HCT116 (cell line): ENCODE data around the gene ACTL10. TPM values are rescaled to one million over a fixed set of nuclear protein-coding genes. Genes with fewer than 3 reads are reported as not detected.

ENCODE experiments used
- ATAC-seq: fragments of 200-7000 bp; cut with Tn5 transposase; 2 replicates; pipeline ENCODE4 v1.9.1; 2020; ENCODE audit warnings: mild to moderate bottlenecking, moderate library complexity
- BruUV-seq: library from RNA; stranded (reverse); fragments of 400-500 nt; replicated peaks from 2 replicates; lab custom pipeline; 2021; lab: Mats Ljungman, UMichigan
- CTCF ChIA-PET: fragments of 300-600 bp; sonication (Branson Sonifier 250); formaldehyde crosslinking; loops from one replicate; lab custom pipeline; 2021; ENCODE audit warnings: antibody characterized with exemption; lab: Charles Lee
- POLR2A ChIA-PET: fragments of 300-600, 350-600 bp; sonication (Branson Sonifier 250); formaldehyde crosslinking; loops from one replicate; lab custom pipeline; 2021; ENCODE audit warnings: antibody characterized with exemption; lab: Charles Lee
- RAD21 ChIA-PET, 2 experiments: fragments of 300-600 bp; sonication (Branson Sonifier 250); formaldehyde crosslinking; loops; one replicate each; lab custom pipeline; 2023; ENCODE audit warnings: low total read pairs in 2 of 2; ENCODE audit not compliant: uncharacterized antibody in 2 of 2, unreplicated experiment in 2 of 2, low non-redundant PET in 1 of 2; lab: Charles Lee
- DNase-seq: peaks from one replicate; pipeline ENCODE4 v3.0.0-alpha.2; 2010; ENCODE audit warnings: low read depth, low spot score
- H2AFZ ChIP-seq: fragments of 200-600 bp; shearing (Covaris generic), sonication (generic); 2 replicates; pipeline ENCODE4 v1.6.1; 2017; ENCODE audit warnings: low read depth, mixed run types, mixed read lengths, antibody characterized with exemption, low read length; ENCODE audit not compliant: poor library complexity, severe bottlenecking
- H3K27ac ChIP-seq: 2 replicates; pipeline ENCODE4 v1.5.1; 2012; ENCODE audit warnings: low read depth, low read length
- H3K27me3 ChIP-seq: fragments of 200-600 bp; sonication (generic); 2 replicates; pipeline ENCODE4 v1.6.1; 2016; ENCODE audit warnings: mixed run types, low read length, mixed read lengths; ENCODE audit not compliant: insufficient read depth
- H3K36me3 ChIP-seq, 2 experiments: fragments of 200-500 bp in 1 of 2; fragments of 200-600 bp in 1 of 2; sonication (Bioruptor generic) in 1 of 2; sonication (generic) in 1 of 2; 2 replicates each; pipeline versions ENCODE4 v1.5.1 to v1.6.1; 2014 to 2016; ENCODE audit warnings: low read length in 2 of 2, inconsistent platforms in 1 of 2, mixed read lengths in 1 of 2, mixed run types in 1 of 2; ENCODE audit not compliant: insufficient read depth in 2 of 2, control insufficient read depth in 1 of 2
- H3K4me1 ChIP-seq, 2 experiments: fragments of 200-600 bp in 1 of 2; sonication (generic) in 1 of 2; 2 replicates each; pipeline versions ENCODE4 v1.5.1 to v1.6.1; 2012 to 2017; ENCODE audit warnings: low read length in 2 of 2, inconsistent platforms in 1 of 2, mild to moderate bottlenecking in 1 of 2, mixed read lengths in 1 of 2, mixed run types in 1 of 2, moderate library complexity in 1 of 2; ENCODE audit not compliant: insufficient read depth in 2 of 2, control insufficient read depth in 1 of 2
- H3K4me2 ChIP-seq: fragments of 200-600 bp; sonication (generic); 2 replicates; pipeline ENCODE4 v1.6.1; 2017; ENCODE audit warnings: mixed run types, low read length, mixed read lengths
- H3K4me3 ChIP-seq, 2 experiments: fragments of 200-600 bp in 1 of 2; sonication (generic) in 1 of 2; replicated peaks in 1 of 2; 2 replicates each; pipeline ENCODE4 v1.5.1; 2011 to 2016; ENCODE audit warnings: low read length in 2 of 2, control low read depth in 1 of 2, low read depth in 1 of 2, mild to moderate bottlenecking in 1 of 2, mixed read lengths in 1 of 2, mixed run types in 1 of 2
- H3K79me2 ChIP-seq: fragments of 200-600 bp; sonication (generic); 2 replicates; pipeline ENCODE4 v1.6.1; 2017; ENCODE audit warnings: mild to moderate bottlenecking, mixed run types, low read length, moderate library complexity, mixed read lengths; ENCODE audit not compliant: insufficient read depth
- H3K9ac ChIP-seq: fragments of 200-600 bp; sonication (generic); 2 replicates; pipeline ENCODE4 v1.6.1; 2016; ENCODE audit warnings: low read length, mixed read lengths
- H3K9me2 ChIP-seq: fragments of 200-600 bp; sonication (generic), shearing (Covaris generic); 2 replicates; pipeline ENCODE4 v1.6.1; 2017; ENCODE audit warnings: mixed run types, mild to moderate bottlenecking, moderate library complexity; ENCODE audit not compliant: insufficient read depth
- H3K9me3 ChIP-seq, 2 experiments: fragments of 200-500 bp in 1 of 2; fragments of 200-600 bp in 1 of 2; sonication (Bioruptor generic) in 1 of 2; sonication (generic) in 1 of 2; 2 replicates each; pipeline ENCODE4 v1.6.1; 2014 to 2017; ENCODE audit warnings: low read length in 2 of 2, mixed read lengths in 2 of 2, inconsistent platforms in 1 of 2, low read depth in 1 of 2, mild to moderate bottlenecking in 1 of 2, mixed run types in 1 of 2, moderate library complexity in 1 of 2; ENCODE audit not compliant: control insufficient read depth in 1 of 2, insufficient read depth in 1 of 2
- H4K20me1 ChIP-seq: fragments of 200-600 bp; sonication (generic), shearing (Covaris generic); 2 replicates; pipeline ENCODE4 v1.6.1; 2017; ENCODE audit warnings: mixed run types, mild to moderate bottlenecking, moderate library complexity; ENCODE audit not compliant: insufficient read depth
- ATF3 ChIP-seq: IDR thresholded peaks from 2 replicates; pipeline ENCODE4 v1.6.1; 2012
- CBX3 ChIP-seq: IDR thresholded peaks from 2 replicates; pipeline ENCODE4 v1.6.1; 2012; ENCODE audit warnings: low read depth
- CEBPB ChIP-seq: IDR thresholded peaks from 2 replicates; pipeline ENCODE4 v1.6.1; 2012; ENCODE audit warnings: low read depth
- CTCF ChIP-seq, 3 experiments: fragments of 200-600 bp in 1 of 3; sonication (generic) in 1 of 3; IDR thresholded peaks in 2 of 3; conservative IDR thresholded peaks in 1 of 3; 2 replicates each; pipeline ENCODE4 v1.5.1; 2012 to 2017; ENCODE audit warnings: low read depth in 2 of 3, low read length in 2 of 3, antibody characterized with exemption in 1 of 3, borderline replicate concordance in 1 of 3, control low read depth in 1 of 3, mild to moderate bottlenecking in 1 of 3, mixed read lengths in 1 of 3, mixed run types in 1 of 3, moderate library complexity in 1 of 3; ENCODE audit not compliant: insufficient read depth in 1 of 3
- EGR1 ChIP-seq: IDR thresholded peaks from 2 replicates; pipeline ENCODE4 v1.6.1; 2012; ENCODE audit warnings: low read depth
- ELF1 ChIP-seq: IDR thresholded peaks from 2 replicates; pipeline ENCODE4 v1.6.1; 2012; ENCODE audit warnings: low read depth, borderline replicate concordance
- EZH2phosphoT487 ChIP-seq: fragments of 200-600 bp; IDR thresholded peaks from 2 replicates; pipeline ENCODE4 v1.6.1; 2018; ENCODE audit warnings: antibody characterized with exemption, borderline replicate concordance
- FOSL1 ChIP-seq: IDR thresholded peaks from 2 replicates; pipeline ENCODE4 v1.6.1; 2012; ENCODE audit warnings: low read depth
- JUND ChIP-seq: IDR thresholded peaks from 2 replicates; pipeline ENCODE4 v1.6.1; 2012
- POLR2AphosphoS5 ChIP-seq: IDR thresholded peaks from 2 replicates; pipeline ENCODE4 v1.6.1; 2011; ENCODE audit warnings: mild to moderate bottlenecking, low read depth, low read length, moderate library complexity
- RAD21 ChIP-seq: IDR thresholded peaks from 2 replicates; pipeline ENCODE4 v1.6.1; 2012; ENCODE audit warnings: low read depth, mild to moderate bottlenecking
- SIN3A ChIP-seq: IDR thresholded peaks from 2 replicates; pipeline ENCODE4 v1.6.1; 2012; ENCODE audit warnings: low read depth
- SP1 ChIP-seq: IDR thresholded peaks from 2 replicates; pipeline ENCODE4 v1.6.1; 2012; ENCODE audit warnings: low read depth
- SRF ChIP-seq: IDR thresholded peaks from 2 replicates; pipeline ENCODE4 v1.6.1; 2012; ENCODE audit warnings: low read depth
- ZBTB33 ChIP-seq: IDR thresholded peaks from 2 replicates; pipeline ENCODE4 v1.6.1; 2011; ENCODE audit warnings: mild to moderate bottlenecking, low read length, moderate library complexity; ENCODE audit not compliant: insufficient replicate concordance; ENCODE audit errors: extremely low read depth
- ZFX ChIP-seq: fragments of 450-650 bp; IDR thresholded peaks from 2 replicates; pipeline ENCODE4 v1.6.1; 2017
- intact Hi-C: fragments of 100-400 bp; cut with micrococcal nuclease; formaldehyde crosslinking; loops from 2 replicates; pipeline ENCODE4 v1.10.0; 2022
- total RNA-seq: library from RNA; stranded (reverse); gene quantifications from one replicate; pipeline ENCODE4 v1.2.1, GENCODE V29; 2021; ENCODE audit not compliant: unreplicated experiment

Gene ACTL10
- total RNA-seq, 1 experiment from 2014 or later, result 0.22 TPM

- intact Hi-C loops, result loop anchor here (5.0 to 10.0 kb wide), 2 partner anchors 134 to 474 kb away; no protein-coding TSS in a partner anchor
- no peak overlapping the region for H3K4me2 ChIP-seq
- POLR2A ChIA-PET, result no interaction called here
- H3K9me2 ChIP-seq, result no peaks in the 10 kb centered on the region
- CTCF ChIA-PET, result interaction anchor here (1.7 kb wide), 1 partner anchor 13 kb away, joined by 5 read pairs; no protein-coding TSS in a partner anchor
- H3K27me3 ChIP-seq, result no peaks in the 10 kb centered on the region
- H3K79me2 ChIP-seq, result no peaks in the 10 kb centered on the region
- no peak overlapping the region for H3K4me3 ChIP-seq
- H3K4me1 ChIP-seq, result peaks cover 0 to 16% of the 10 kb centered on the region in 2 experiments; a peak in 1 of 4 replicates
- H3K36me3 ChIP-seq, result no peaks in the 10 kb centered on the region
- H3K9ac ChIP-seq, result no peak overlapping the region
- H2AFZ ChIP-seq, result no peak overlapping the region
- no TSS peak for BruUV-seq
- RAD21 ChIA-PET, result no interaction called here
- ATAC-seq (no peak), DNase-seq (no peak)
- no peaks in the 10 kb centered on the region for H4K20me1 ChIP-seq
- TF ChIP-seq ZFX (no peak), FOSL1 (no peak), JUND (no peak), ELF1 (no peak)
- no peaks in the 10 kb centered on the region for H3K9me3 ChIP-seq
- H3K27ac ChIP-seq, result no peak overlapping the region
These were observed 15.8 kb upstream of the ACTL10 start for GRCh38 chr20:33650753-33651561.

- Histone ChIP-seq H2AFZ (no peak overlapping the region), H3K4me2 (no peak overlapping the region), H3K27ac (no peak overlapping the region), H3K9me3 (no peaks in the 10 kb centered on the region), H3K9me2 (no peaks in the 10 kb centered on the region), H4K20me1 (no peaks in the 10 kb centered on the region), H3K27me3 (no peaks in the 10 kb centered on the region), H3K9ac (no peak overlapping the region), H3K79me2 (no peaks in the 10 kb centered on the region), H3K4me3 (no peak overlapping the region), H3K4me1 (peaks cover 0 to 16% of the 10 kb centered on the region in 2 experiments; a peak in 1 of 4 replicates), H3K36me3 (no peaks in the 10 kb centered on the region)
- intact Hi-C loops, result loop anchor here (2.0 to 10.0 kb wide), 3 partner anchors 134 to 473 kb away; no protein-coding TSS in a partner anchor
- CTCF ChIA-PET, result interaction anchor here (0.7 to 1.7 kb wide), 2 partner anchors 12 to 800 kb away, joined by 3 to 5 read pairs; no protein-coding TSS in a partner anchor
- POLR2A ChIA-PET, result no interaction called here
- ATAC-seq (no peak), DNase-seq (no peak)
- BruUV-seq, result no TSS peak
- RAD21 ChIA-PET, result no interaction called here
- TF ChIP-seq EGR1, result no peak
- TF ChIP-seq SRF, result no peak
- no peak for TF ChIP-seq EZH2phosphoT487
- TF ChIP-seq ATF3, result no peak
- no peak for TF ChIP-seq JUND
- TF ChIP-seq SP1, result no peak
- no peak for TF ChIP-seq RAD21
- no peak for TF ChIP-seq SIN3A
- TF ChIP-seq ZFX, result no peak
- no peak for TF ChIP-seq CEBPB
- no peak for TF ChIP-seq ZBTB33
- TF ChIP-seq CBX3, result no peak
- TF ChIP-seq CTCF (IDR thresholded peaks at IDR 0.05 in 2 of 3, conservative IDR thresholded peaks at IDR 0.05 in 1 of 3; ENCODE audit: borderline replicate concordance in 1 of 3, insufficient read depth in 1 of 3, low read depth in 2 of 3, low read length in 2 of 3), result no peak
- no peak for TF ChIP-seq POLR2AphosphoS5
These were observed 15.1 kb upstream of the ACTL10 start for GRCh38 chr20:33651562-33652048.
